ENCODE measurements around the gene PPP2R2D.

The PPP2R2D gene

DNA sequence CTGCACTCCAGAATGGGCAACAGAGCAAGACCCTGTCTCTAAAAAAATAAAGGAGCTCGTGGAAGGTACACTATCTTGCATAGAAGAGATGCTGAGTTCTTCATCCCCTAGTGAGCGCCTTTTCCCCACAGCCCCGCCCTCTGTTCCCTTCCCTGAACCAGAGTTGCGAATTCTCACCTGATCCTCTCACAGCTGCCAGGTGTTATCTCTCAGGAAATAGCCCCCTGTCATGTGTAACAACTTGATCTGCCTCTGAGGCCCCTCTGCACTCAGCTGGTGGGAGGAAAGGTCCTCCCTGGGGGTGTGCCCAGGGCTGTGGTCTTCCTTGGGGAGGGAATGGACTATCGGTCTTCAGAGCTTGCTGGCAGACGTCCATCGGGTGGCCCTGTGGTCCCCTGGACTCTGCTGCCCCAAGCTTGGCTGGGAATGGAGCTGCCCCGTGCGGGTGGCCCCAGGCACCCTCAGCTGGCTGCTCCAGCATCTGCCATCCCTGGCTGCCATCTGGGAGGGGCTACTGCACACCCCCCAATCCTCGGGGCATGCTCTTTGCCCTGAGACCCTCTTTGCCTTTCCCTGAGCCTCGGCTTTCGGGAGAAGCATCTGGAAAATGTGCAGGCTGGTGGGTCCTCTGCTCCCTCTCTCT, 102.6 kb downstream of the PPP2R2D start:
- no peaks in the 10 kb centered on the region for H3K36me3 ChIP-seq (ENCODE audit: control insufficient read depth, insufficient read depth, low read length)
- TF ChIP-seq, protein P1, sequence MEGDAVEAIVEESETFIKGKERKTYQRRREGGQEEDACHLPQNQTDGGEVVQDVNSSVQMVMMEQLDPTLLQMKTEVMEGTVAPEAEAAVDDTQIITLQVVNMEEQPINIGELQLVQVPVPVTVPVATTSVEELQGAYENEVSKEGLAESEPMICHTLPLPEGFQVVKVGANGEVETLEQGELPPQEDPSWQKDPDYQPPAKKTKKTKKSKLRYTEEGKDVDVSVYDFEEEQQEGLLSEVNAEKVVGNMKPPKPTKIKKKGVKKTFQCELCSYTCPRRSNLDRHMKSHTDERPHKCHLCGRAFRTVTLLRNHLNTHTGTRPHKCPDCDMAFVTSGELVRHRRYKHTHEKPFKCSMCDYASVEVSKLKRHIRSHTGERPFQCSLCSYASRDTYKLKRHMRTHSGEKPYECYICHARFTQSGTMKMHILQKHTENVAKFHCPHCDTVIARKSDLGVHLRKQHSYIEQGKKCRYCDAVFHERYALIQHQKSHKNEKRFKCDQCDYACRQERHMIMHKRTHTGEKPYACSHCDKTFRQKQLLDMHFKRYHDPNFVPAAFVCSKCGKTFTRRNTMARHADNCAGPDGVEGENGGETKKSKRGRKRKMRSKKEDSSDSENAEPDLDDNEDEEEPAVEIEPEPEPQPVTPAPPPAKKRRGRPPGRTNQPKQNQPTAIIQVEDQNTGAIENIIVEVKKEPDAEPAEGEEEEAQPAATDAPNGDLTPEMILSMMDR (IDR thresholded peaks at IDR 0.05): no peak

GRCh38 chr10:132004052-132004451, 103.2 kb downstream of the PPP2R2D start:
- H3K4me2 ChIP-seq (ENCODE audit: low read length): no peak overlapping the region
- H3K9ac ChIP-seq: no peak overlapping the region
- no peaks in the 10 kb centered on the region for H3K36me3 ChIP-seq (ENCODE audit: control insufficient read depth, insufficient read depth, low read length)
- peaks cover 3% of the 10 kb centered on the region for H3K4me1 ChIP-seq
- no peaks in the 10 kb centered on the region for H3K79me2 ChIP-seq
- H3K27me3 ChIP-seq (ENCODE audit: control insufficient read depth, insufficient read depth, low read length): no peaks in the 10 kb centered on the region
- no peak overlapping the region for H3K4me3 ChIP-seq (ENCODE audit: low read depth, low read length)
- no peak overlapping the region for H2AFZ ChIP-seq
- no peak overlapping the region for H3K27ac ChIP-seq
- TF ChIP-seq, protein P1 (IDR thresholded peaks at IDR 0.05): no peak
- no peaks in the 10 kb centered on the region for H3K9me3 ChIP-seq (ENCODE audit: control insufficient read depth, low read length)

More for the DNA sequence above, 102.6 kb downstream of the PPP2R2D start:
- Histone ChIP-seq H3K27ac (no peak overlapping the region), H2AFZ (no peak overlapping the region), H3K4me2 (ENCODE audit: low read length) (no peak overlapping the region), H3K79me2 (no peaks in the 10 kb centered on the region), H3K27me3 (ENCODE audit: control insufficient read depth, insufficient read depth, low read length) (no peaks in the 10 kb centered on the region), H3K4me3 (ENCODE audit: low read depth, low read length) (no peak overlapping the region), H3K9ac (no peak overlapping the region), H3K4me1 (peaks cover 3% of the 10 kb centered on the region), H3K9me3 (ENCODE audit: control insufficient read depth, low read length) (no peaks in the 10 kb centered on the region)

DNA sequence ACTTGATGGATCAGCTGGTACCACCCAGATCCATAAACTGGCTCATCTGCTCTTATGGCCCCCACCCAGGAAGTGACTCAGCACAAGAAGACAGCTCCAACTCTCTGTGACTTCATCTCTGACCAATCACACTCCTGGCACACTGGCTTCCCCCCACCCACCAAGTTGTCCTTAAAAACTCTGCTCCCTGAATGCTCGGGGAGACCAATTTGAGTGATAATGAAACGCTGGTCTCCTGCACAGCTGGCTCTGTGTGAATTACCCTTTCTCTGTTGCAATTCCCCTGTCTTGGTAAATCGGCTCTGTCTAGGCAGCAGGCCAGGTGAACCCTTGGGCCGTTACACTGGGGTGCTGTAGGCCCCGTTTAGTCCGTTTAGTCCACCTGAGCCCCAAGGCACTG, 104.3 kb downstream of the PPP2R2D start:
- Histone ChIP-seq H3K36me3 (ENCODE audit: control insufficient read depth, insufficient read depth, low read length) (no peaks in the 10 kb centered on the region), H3K27me3 (ENCODE audit: control insufficient read depth, insufficient read depth, low read length) (no peaks in the 10 kb centered on the region), H3K27ac (no peak overlapping the region), H2AFZ (no peak overlapping the region), H3K4me1 (peaks cover 3% of the 10 kb centered on the region), H3K4me2 (ENCODE audit: low read length) (no peak overlapping the region), H3K9ac (no peak overlapping the region), H3K4me3 (ENCODE audit: low read depth, low read length) (no peak overlapping the region), H3K9me3 (ENCODE audit: control insufficient read depth, low read length) (no peaks in the 10 kb centered on the region), H3K79me2 (no peaks in the 10 kb centered on the region)
- TF ChIP-seq, protein P1 (IDR thresholded peaks at IDR 0.05): no peak

DNA sequence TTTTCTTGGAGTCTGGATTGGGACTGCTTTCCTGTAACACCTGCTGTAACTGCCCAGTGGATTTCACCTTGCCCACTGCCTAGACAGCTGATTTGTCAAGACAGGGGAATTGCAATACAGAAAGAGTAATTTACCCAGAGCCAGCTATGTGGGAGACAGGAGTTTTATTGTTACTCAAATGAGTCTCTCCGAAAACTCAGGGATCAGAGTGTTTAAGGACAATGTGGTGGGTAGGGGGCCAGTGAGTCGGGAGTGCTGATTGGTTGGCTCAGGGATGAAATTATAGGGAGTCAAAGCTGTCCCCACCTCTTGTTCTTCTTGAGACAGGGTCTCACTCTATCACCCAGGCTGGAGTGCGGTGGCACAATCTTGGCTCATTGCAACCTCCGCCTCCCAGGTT, 106.2 kb downstream of the PPP2R2D start:
- no peak overlapping the region for H3K9ac ChIP-seq
- no peak overlapping the region for H2AFZ ChIP-seq
- H3K27me3 ChIP-seq (ENCODE audit: control insufficient read depth, insufficient read depth, low read length): no peaks in the 10 kb centered on the region
- H3K36me3 ChIP-seq (ENCODE audit: control insufficient read depth, insufficient read depth, low read length): no peaks in the 10 kb centered on the region
- no peaks in the 10 kb centered on the region for H3K9me3 ChIP-seq (ENCODE audit: control insufficient read depth, low read length)
- no peak overlapping the region for H3K4me3 ChIP-seq (ENCODE audit: low read depth, low read length)
- no peak overlapping the region for H3K27ac ChIP-seq
- H3K4me2 ChIP-seq (ENCODE audit: low read length): no peak overlapping the region
- no peaks in the 10 kb centered on the region for H3K4me1 ChIP-seq
- no peaks in the 10 kb centered on the region for H3K79me2 ChIP-seq
- TF ChIP-seq, protein P1 (IDR thresholded peaks at IDR 0.05): no peak

DNA sequence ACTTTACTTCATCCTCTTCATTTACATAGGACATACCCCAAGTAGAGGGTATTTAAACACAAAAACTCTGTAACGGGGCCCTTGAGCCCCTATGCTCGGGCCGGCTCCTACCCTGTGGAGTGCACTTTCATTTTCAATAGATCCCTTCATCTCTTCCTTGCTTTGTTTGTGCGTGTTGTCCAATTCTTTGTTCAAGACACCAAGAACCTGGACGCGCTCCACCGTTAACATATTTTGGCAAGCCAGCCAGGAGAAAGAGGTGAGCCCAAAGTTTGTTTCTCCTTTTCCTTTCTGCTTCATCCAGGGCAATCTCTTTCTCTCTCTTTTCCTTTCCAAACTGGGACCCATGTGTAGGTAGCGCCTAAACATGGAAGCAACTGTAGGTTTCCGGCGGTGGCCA, 106.9 kb downstream of the PPP2R2D start:
- TF ChIP-seq, protein P1 (IDR thresholded peaks at IDR 0.05): no peak
- Histone ChIP-seq H3K9me3 (ENCODE audit: control insufficient read depth, low read length) (no peaks in the 10 kb centered on the region), H3K27ac (no peak overlapping the region), H3K79me2 (no peaks in the 10 kb centered on the region), H3K36me3 (ENCODE audit: control insufficient read depth, insufficient read depth, low read length) (no peaks in the 10 kb centered on the region), H3K4me2 (ENCODE audit: low read length) (no peak overlapping the region), H3K9ac (no peak overlapping the region), H3K27me3 (ENCODE audit: control insufficient read depth, insufficient read depth, low read length) (no peaks in the 10 kb centered on the region), H3K4me3 (ENCODE audit: low read depth, low read length) (no peak overlapping the region), H3K4me1 (no peaks in the 10 kb centered on the region), H2AFZ (no peak overlapping the region)

Measured in parathyroid adenoma (tissue), 2 donors.